H9 (cell line): ENCODE data around the gene SYVN1. TPM values are rescaled to one million over a fixed set of nuclear protein-coding genes. Genes with fewer than 3 reads are reported as not detected.

Experiments
- DNase-seq: peaks from one replicate; pipeline ENCODE4 v3.0.0-alpha.2; 2017
- H2AFZ ChIP-seq: one replicate; pipeline ENCODE4 v1.6.1; 2013; ENCODE audit warnings: mild to moderate bottlenecking, low read length, control low read depth, moderate library complexity
- H2AK5ac ChIP-seq: 2 replicates; pipeline ENCODE4 v1.6.1; 2013; ENCODE audit warnings: low read length, control low read depth, mixed read lengths; ENCODE audit not compliant: insufficient read length
- H2BK120ac ChIP-seq: one replicate; pipeline ENCODE4 v1.6.1; 2013; ENCODE audit warnings: low read depth, mild to moderate bottlenecking, low read length, control low read depth, inconsistent platforms; ENCODE audit not compliant: poor library complexity, severe bottlenecking
- H2BK12ac ChIP-seq: 2 replicates; pipeline ENCODE4 v1.6.1; 2013; ENCODE audit warnings: low read length, control low read depth, mixed read lengths, low read depth; ENCODE audit not compliant: insufficient read length
- H2BK15ac ChIP-seq: 2 replicates; pipeline ENCODE4 v1.6.1; 2013; ENCODE audit warnings: low read depth, low read length, control low read depth
- H2BK20ac ChIP-seq: one replicate; pipeline ENCODE4 v1.6.1; 2013; ENCODE audit warnings: low read depth, mild to moderate bottlenecking, low read length, control low read depth, inconsistent platforms; ENCODE audit not compliant: poor library complexity, severe bottlenecking
- H2BK5ac ChIP-seq: 2 replicates; pipeline ENCODE4 v1.6.1; 2013; ENCODE audit warnings: low read length, control low read depth, mixed read lengths; ENCODE audit not compliant: insufficient read length
- H3K14ac ChIP-seq: 2 replicates; pipeline ENCODE4 v1.6.1; 2013; ENCODE audit warnings: low read length, control low read depth; ENCODE audit not compliant: insufficient read depth
- H3K18ac ChIP-seq: 2 replicates; pipeline ENCODE4 v1.6.1; 2013; ENCODE audit warnings: low read depth, mild to moderate bottlenecking, mixed read lengths, low read length, control low read depth; ENCODE audit not compliant: insufficient read length
- H3K23ac ChIP-seq: 2 replicates; pipeline ENCODE4 v1.6.1; 2013; ENCODE audit warnings: low read length, control low read depth, mixed read lengths, low read depth; ENCODE audit not compliant: insufficient read length
- H3K23me2 ChIP-seq: 2 replicates; pipeline ENCODE4 v1.6.1; 2013; ENCODE audit warnings: low read depth, mild to moderate bottlenecking, mixed read lengths, low read length, control low read depth; ENCODE audit not compliant: insufficient read length, poor library complexity, severe bottlenecking
- H3K27ac ChIP-seq: 2 replicates; pipeline ENCODE4 v1.5.1; 2013; ENCODE audit warnings: low read length, control low read depth, mixed read lengths, low read depth; ENCODE audit not compliant: insufficient read length
- H3K27me3 ChIP-seq: 2 replicates; pipeline ENCODE4 v1.6.1; 2013; ENCODE audit warnings: low read length, control low read depth, inconsistent platforms; ENCODE audit not compliant: insufficient read depth
- H3K4ac ChIP-seq: 2 replicates; pipeline ENCODE4 v1.6.1; 2013; ENCODE audit warnings: low read depth, mild to moderate bottlenecking, control low read depth, inconsistent platforms, low read length, moderate library complexity
- H3K4me1 ChIP-seq: 2 replicates; pipeline ENCODE4 v1.6.1; 2013; ENCODE audit warnings: low read length, control low read depth, inconsistent platforms; ENCODE audit not compliant: insufficient read depth
- H3K4me2 ChIP-seq: 2 replicates; pipeline ENCODE4 v1.6.1; 2013; ENCODE audit warnings: low read length, control low read depth, mixed read lengths; ENCODE audit not compliant: insufficient read length, insufficient read depth
- H3K56ac ChIP-seq: 2 replicates; pipeline ENCODE4 v1.6.1; 2013; ENCODE audit warnings: low read depth, mild to moderate bottlenecking, mixed read lengths, low read length, control low read depth; ENCODE audit not compliant: insufficient read length
- H3K79me1 ChIP-seq: 2 replicates; pipeline ENCODE4 v1.6.1; 2013; ENCODE audit warnings: low read depth, mild to moderate bottlenecking, moderate library complexity, low read length, control low read depth, inconsistent platforms; ENCODE audit not compliant: insufficient read depth, poor library complexity, severe bottlenecking
- H3K79me2 ChIP-seq: 2 replicates; pipeline ENCODE4 v1.6.1; 2013; ENCODE audit warnings: low read length, control low read depth, inconsistent platforms; ENCODE audit not compliant: insufficient read depth
- H3K9ac ChIP-seq: 2 replicates; pipeline ENCODE4 v1.6.1; 2013; ENCODE audit warnings: low read length, control low read depth, mixed read lengths; ENCODE audit not compliant: insufficient read length; ENCODE audit errors: extremely low read depth
- H3K9me3 ChIP-seq: one replicate; pipeline ENCODE4 v1.6.1; 2013; ENCODE audit warnings: low read depth, low read length, inconsistent platforms; ENCODE audit not compliant: control insufficient read depth
- H3T11ph ChIP-seq: one replicate; pipeline ENCODE4 v1.6.1; 2013; ENCODE audit warnings: mild to moderate bottlenecking, low read length, control low read depth, inconsistent platforms
- H4K20me1 ChIP-seq: one replicate; pipeline ENCODE4 v1.6.1; 2013; ENCODE audit not compliant: control insufficient read depth, insufficient read length, insufficient read depth
- H4K5ac ChIP-seq: 2 replicates; pipeline ENCODE4 v1.6.1; 2013; ENCODE audit warnings: low read depth, mild to moderate bottlenecking, mixed read lengths, low read length, control low read depth; ENCODE audit not compliant: insufficient read length
- H4K8ac ChIP-seq: replicated peaks from 2 replicates; pipeline ENCODE4 v1.6.1; 2013; ENCODE audit warnings: low read length, control low read depth, mixed read lengths, low read depth; ENCODE audit not compliant: insufficient read length
- H4K91ac ChIP-seq: 2 replicates; pipeline ENCODE4 v1.6.1; 2013; ENCODE audit warnings: low read depth, mild to moderate bottlenecking, moderate library complexity, mixed read lengths, low read length, control low read depth; ENCODE audit not compliant: insufficient read length
- H3K27ac Mint-ChIP-seq, 3 experiments: 2 replicates in 2 of 3; 3 replicates in 1 of 3; pipeline ENCODE4 v1.8.0; 2020 to 2021; ENCODE audit warnings: mixed read lengths in 3 of 3, mild to moderate bottlenecking in 1 of 3, moderate library complexity in 1 of 3
- H3K27me3 Mint-ChIP-seq: 2 replicates; pipeline ENCODE4 v1.8.0; 2021; ENCODE audit warnings: low read depth, mild to moderate bottlenecking, moderate library complexity, mixed read lengths
- H3K36me3 Mint-ChIP-seq, 3 experiments: 2 replicates in 2 of 3; 3 replicates in 1 of 3; pipeline ENCODE4 v1.8.0; 2020 to 2021; ENCODE audit warnings: low read depth in 3 of 3, mixed read lengths in 3 of 3; ENCODE audit not compliant: insufficient read depth in 1 of 3
- H3K4me1 Mint-ChIP-seq, 2 experiments: 2 replicates each; pipeline ENCODE4 v1.8.0; 2020; ENCODE audit warnings: mixed read lengths in 2 of 2
- H3K4me3 Mint-ChIP-seq, 2 experiments: 2 replicates in 1 of 2; 3 replicates in 1 of 2; pipeline ENCODE4 v1.8.0; 2020 to 2021; ENCODE audit warnings: mild to moderate bottlenecking in 2 of 2, mixed read lengths in 2 of 2, moderate library complexity in 1 of 2
- H3K9me3 Mint-ChIP-seq, 2 experiments: 2 replicates in 1 of 2; 3 replicates in 1 of 2; pipeline ENCODE4 v1.8.0; 2020; ENCODE audit warnings: mild to moderate bottlenecking in 2 of 2, mixed read lengths in 2 of 2, moderate library complexity in 1 of 2
- CTCF ChIP-seq: fragments of 200-600 bp; sonication (generic); conservative IDR thresholded peaks from 3 replicates; pipeline ENCODE4 v1.8.0; 2021; ENCODE audit warnings: antibody characterized with exemption, mild to moderate bottlenecking
- WGBS: extraction: QIAGEN DNeasy Blood & Tissue Kit; methylation state at CpG from one replicate; pipeline ENCODE4 v1.1.7; 2013; ENCODE audit warnings: missing lambda C conversion rate, low lambda C conversion rate, mixed read lengths; ENCODE audit not compliant: insufficient read length; ENCODE audit errors: extremely low coverage; 5-methylcytosine and 5-hydroxymethylcytosine counted together
- total RNA-seq: library from RNA; stranded (reverse); gene quantifications from 2 replicates; pipeline ENCODE4 v1.2.1, GENCODE V29; 2021

Gene SYVN1
- total RNA-seq, 1 experiment from 2014 or later, result 31.6 TPM

GRCh38 chr11:65148657-65149056, 14.3 kb upstream of the SYVN1 start:
- no peak overlapping the region for H3T11ph ChIP-seq
- Mint-ChIP-seq H3K27ac (peak overlapping the region in 1 of 3 experiments; percentile 50; a peak in 1 of 7 replicates), H3K4me3 (no peak overlapping the region), H3K36me3 (no peaks in the 10 kb centered on the region), H3K4me1 (peaks cover 5 to 6% of the 10 kb centered on the region in 2 experiments; a peak in 3 of 4 replicates), H3K9me3 (peaks cover 5 to 8% of the 10 kb centered on the region in 2 experiments; a peak in 4 of 5 replicates), H3K27me3 (peaks cover 22% of the 10 kb centered on the region)
- H3K4me2 ChIP-seq, result no peak overlapping the region
- H3K23ac ChIP-seq, result no peak overlapping the region
- no peak overlapping the region; the same call in 1 of the 2 replicates for H2BK15ac ChIP-seq
- H3K9me3 ChIP-seq, result no peaks in the 10 kb centered on the region
- WGBS, result no CpG with 5 or more reads among the region's 5 CpGs
- H3K4me1 ChIP-seq, result no peaks in the 10 kb centered on the region
- H2BK20ac ChIP-seq, result no peak overlapping the region
- no peak overlapping the region for H2AFZ ChIP-seq
- no peak overlapping the region for H4K5ac ChIP-seq
- no peak overlapping the region for H3K18ac ChIP-seq
- H3K23me2 ChIP-seq, result no peaks in the 10 kb centered on the region
- no peak overlapping the region for H4K91ac ChIP-seq
- no peaks in the 10 kb centered on the region for H3K79me1 ChIP-seq
- no peak overlapping the region for H3K4ac ChIP-seq
- no peaks in the 10 kb centered on the region for H3K27me3 ChIP-seq
- no peak for DNase-seq
- H3K56ac ChIP-seq, result no peak overlapping the region
- H2BK12ac ChIP-seq, result no peak overlapping the region
- H3K27ac ChIP-seq, result no peak overlapping the region
- H3K14ac ChIP-seq, result no peak overlapping the region
- no peak overlapping the region for H3K9ac ChIP-seq
- TF ChIP-seq CTCF, result no peak
- no peaks in the 10 kb centered on the region for H4K20me1 ChIP-seq
- H4K8ac ChIP-seq, result no peak overlapping the region
- no peak overlapping the region for H2BK5ac ChIP-seq
- no peak overlapping the region for H2AK5ac ChIP-seq
- no peak overlapping the region for H2BK120ac ChIP-seq
- H3K79me2 ChIP-seq, result no peaks in the 10 kb centered on the region
